Glomerular visceral epithelial cell (primary cell): ENCODE measurements around the gene USP14.
"Not testable (repeated sequence)": the region's sequence is repeated elsewhere in the genome, so short reads cannot be mapped to it uniquely, and the experiment has no call there.

Experiments
- DNase-seq: peaks from one replicate; pipeline ENCODE4 v3.0.0-alpha.2; 2016; ENCODE audit errors: extremely low spot score

USP14 gene

DNA sequence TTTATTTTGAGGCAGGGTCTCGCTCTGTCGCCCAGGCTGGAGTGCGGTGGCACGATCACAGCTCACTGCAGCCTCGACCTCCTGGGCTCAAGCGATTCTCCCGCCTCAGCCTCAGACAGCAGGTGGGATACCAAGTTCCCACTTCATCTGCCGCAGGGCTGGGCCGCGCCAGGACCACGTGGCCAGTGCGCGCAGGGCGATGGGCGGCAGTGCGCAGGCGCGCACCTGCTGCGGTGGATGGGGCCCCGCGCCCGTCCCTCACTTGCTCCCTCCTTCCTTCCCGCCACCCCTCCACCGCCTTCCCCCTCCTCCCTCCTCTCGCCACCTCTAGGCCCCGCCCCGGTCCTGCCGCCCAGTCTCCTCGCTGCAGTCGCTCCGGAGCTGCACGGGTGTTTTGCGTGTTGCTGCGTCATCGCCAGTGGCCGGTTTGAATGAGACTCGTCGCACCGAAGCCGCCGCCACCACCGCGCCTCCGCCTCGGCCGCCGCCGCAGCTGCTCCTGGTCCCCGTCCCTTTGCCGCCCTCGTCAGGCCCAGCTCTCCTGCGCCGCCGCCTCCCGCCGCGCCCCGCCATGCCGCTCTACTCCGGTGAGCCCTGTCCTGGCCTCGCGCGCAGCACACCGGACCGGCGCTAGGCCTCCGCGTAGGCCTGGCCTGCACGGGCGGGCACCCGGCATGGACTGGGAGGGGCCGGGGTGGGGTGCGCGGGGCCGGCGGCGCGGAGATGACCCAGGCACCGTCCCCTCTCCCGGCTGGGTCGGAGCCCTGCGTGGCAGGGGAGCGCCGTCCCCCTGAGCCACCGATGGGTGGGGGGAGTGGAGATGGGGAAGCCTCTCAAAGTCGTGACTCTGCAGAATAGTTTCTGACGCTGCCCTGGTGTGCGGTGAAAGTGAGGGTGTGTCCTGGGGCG lies at the start of gene USP14:
USP14 (plus strand) TSS at position 430 of the 909 bp plus-strand sequence; CDS start at position 572, 142 bp downstream.
- DNase-seq: peak; percentile 98

DNA sequence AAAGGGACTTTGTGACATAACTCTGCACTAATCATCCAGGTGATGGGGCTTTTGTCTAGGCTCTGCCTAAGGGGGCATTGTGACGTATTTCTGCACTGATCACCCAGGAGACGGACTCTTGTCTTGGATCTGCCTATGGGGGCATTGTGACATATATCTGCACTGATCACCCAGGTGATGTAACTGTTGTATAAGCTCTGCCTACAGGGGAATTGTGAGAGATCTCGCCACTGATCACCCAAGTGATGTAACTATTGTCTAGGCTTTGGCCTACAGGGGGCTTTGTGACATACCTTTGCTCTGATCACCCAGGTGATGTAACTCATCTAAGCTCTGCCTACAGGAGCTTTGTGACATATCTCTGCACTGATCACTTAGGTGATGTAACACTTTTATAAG lies 49.7 kb upstream of the USP14 start:
- DNase-seq: not testable (repeated sequence)

DNA sequence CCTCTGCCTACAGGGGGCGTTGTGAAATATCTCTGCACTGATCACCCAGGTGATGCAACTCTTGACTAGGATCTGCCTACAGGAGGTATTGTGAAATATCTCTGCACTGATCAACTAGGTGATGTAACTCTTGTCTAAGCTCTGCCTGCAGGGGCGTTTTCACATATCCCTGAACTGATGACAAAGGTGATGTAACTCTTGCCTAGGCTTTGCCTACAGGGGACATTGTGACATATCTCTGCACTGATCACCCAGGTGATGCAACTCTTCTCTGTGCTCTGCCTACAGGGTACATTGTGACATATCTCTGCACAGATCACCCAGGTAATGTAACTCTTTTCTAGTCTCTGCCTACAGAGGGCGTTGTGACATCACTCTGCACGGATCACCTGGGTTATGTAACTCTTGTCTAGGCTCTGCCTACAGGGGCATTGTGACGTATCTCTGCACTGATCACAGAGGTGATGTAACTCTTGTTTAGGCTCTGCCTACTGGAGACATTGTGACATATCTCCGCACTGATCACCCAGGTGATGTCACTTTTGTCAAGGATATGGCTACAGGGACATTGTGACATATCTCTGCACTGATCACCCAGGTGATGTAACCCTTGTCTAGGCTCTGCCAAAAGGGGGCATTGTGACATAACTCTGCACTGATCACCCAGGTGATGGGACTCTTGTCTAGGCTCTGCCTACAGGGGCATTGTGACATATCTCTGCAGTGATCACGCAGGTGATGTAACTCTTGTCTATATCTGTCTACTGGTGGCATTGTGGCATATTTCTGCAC lies 49.0 kb upstream of the USP14 start:
- DNase-seq: peak; percentile 59

DNA sequence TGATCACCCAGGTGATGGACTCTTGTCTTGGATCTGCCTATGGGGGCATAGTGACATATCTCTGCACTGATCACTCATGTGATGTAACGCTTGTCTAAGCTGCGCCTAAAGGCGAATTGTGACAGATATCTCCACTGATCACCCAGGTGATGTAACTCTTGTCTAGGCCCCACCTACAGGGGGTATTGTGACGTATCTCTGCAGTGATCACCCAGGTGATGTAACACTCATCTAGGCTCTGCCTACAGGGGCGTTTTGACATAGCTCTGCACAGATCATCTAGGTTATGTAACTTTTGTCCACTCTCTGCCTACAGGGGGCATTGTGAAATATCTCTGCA lies 48.5 kb upstream of the USP14 start:
- DNase-seq: not testable (repeated sequence)

DNA sequence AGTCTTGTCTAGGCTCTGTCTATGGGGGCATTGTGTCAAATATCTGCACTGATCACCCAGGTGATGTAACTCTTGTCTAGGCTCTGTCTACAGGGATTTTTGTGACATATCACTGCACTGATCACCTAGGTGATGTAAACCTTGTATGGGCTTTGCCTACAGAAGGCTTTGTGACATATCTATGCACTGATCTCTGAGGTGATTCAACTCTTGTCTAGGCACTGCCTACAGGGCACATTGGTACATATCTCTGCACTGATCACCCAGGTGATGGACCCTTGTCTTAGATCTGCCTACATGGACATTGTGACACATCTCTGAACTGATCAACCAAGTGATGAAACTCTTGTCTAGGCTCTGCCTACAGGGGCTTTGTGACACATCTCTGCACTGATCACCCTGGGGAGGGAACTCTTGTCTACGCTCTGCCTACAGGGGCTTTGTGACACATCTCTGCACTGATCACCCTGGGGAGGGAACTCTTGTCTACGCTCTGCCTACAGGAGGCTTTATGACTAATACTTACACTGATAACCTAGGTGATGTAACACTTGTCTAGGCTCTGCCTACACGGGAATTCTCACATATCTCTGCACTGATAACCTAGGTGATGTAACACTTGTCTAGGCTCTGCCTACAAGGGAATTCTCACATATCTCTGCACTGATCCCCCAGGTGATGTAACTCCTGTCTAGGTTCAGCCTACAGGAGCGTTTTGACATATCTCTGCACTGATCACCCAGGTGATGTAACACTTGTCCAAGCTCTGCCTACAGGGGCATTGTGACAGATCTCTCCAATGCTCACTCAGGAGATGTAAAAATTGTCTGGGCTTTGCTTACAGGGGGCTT lies 47.8 kb upstream of the USP14 start:
- DNase-seq: not testable (repeated sequence)

DNA sequence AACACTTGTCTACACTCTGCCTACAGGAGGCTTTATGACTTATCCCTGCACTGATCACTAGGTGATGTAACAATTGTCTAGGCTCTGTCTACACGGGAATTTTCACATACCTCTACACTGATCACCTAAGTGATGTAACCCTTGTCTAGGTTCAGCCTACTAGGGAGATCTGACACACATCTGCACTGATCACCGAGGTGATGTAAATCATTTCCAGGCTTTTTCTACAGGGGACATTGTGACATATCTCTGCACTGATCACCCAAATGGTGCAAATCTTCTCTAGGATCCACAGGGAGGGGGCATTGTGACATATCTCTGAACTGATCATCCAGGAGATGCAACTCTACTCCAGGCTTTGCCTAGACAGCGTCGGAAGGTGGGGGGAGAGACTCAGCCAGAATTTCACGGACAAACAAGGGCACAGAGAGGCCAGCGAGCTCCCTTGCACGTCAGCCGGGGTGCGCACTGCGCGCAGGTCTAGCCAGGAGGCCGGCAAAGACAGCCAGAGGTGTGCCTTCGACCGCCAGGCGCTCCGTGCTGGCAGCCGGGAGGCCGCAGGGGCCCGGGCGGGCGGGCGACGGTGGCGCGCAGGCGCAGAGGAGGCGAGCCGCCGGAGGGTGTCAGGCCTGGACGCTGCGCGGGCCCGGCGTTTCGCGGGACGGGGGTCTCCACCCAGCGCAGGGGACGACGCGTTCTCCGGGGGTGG lies 46.9 kb upstream of the USP14 start:
- DNase-seq: peak; percentile 81

DNA sequence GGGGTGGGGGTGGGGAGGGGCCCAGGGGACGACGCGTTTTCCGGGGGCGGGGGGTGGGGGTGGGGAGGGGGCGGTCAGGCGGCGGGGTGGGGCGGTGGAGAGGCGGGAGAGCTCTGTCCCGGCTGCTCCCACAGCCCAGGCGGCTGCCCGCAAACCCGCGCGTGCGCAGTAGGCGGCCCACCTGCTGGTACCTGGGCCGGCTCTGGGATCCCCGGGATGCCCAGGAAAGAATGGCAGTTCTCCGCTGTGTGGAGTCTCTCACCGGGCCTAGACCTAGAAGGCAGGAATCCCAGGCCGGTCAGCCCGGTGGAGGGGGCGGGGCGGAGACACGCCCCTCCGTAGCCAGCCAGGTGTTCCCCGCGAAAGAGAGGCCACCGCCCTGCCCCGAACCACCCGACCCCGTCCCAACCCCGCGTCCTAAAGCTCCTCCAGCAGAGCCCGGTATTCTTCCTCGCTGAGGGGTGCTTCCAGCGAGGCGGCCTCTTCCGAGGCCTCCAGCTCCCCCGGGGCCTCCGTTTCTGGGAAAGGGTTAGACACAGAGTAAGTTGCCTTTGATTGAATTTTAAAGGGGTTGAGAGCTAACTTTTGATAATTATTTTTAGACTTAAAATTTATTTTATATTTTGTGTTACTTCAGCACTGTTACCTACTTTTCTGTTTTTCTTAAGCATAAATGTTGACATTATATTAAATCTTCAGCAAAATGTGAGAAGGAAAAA lies 46.2 kb upstream of the USP14 start:
- DNase-seq: not testable (repeated sequence)

DNA sequence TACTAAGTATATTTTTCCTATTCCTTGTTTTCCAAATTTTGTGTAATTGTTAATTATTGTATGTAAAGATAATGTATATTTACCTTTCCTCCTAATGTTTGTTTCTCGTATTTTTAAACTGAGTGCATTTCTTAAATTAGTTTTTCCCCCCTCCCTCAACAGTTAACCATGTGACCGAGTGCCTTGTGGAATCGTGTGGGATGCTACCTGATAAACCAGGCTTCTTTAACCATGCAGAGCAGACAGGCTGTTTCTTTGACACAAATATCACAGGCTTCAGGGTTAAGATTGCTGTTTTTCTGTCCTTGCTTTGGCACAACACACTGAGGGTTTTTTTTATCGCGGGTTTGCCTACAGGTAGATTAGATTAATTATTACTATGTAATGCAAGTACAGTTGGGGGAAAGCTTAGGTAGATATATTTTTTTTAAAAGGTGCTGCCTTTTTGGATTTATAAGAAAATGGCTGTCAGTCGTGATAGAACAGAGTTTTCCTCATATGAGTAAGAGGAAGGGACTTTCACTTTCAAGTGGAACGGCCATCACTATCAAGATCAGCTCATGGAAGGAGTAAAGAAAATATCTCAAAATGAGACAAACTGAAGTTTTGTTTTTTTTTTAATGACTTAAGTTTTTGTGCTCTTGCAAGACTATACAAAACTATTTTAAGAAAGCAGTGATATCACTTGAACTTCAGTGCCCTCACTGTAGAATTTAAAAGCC lies 37.7 kb upstream of the USP14 start:
- not testable (repeated sequence) for DNase-seq

DNA sequence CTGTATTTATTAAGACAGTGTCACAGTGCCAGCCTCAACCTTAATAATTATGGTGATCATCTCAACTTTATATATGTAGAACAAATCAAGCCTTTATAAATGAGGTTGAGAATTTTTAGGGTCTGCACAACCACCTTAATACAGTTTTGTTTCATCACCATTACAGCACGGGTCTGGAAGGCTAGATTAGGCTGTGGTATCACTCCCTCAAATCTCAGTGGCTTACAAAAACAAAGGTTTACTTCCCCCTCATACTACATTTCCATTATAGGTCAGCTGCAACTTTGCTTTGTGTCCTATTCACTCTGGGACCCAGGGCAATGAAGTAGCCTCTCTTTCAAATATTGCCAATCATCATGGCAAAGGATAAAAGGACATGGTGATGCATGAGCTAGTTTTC lies 23.3 kb upstream of the USP14 start:
- no peak for DNase-seq

DNA sequence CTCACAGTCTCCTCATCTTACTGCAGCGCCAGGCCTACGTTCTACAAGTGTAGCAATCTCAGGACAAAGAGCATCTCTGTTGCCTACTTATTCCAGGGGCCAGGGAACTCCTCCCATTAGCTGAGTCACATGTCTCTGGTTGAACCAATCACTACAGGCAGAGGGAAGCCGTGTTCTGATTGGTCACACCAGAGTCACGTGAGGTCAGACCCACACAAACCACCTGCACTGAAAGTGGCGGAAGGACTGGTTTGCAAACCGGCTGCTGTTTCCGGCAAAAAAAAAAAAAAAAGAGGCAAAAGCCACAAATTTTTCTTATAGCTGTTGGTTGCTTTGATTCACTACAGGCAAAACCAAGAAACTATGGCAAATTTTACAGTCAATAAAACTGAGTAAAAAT lies 21.9 kb upstream of the USP14 start:
- no peak for DNase-seq

DNA sequence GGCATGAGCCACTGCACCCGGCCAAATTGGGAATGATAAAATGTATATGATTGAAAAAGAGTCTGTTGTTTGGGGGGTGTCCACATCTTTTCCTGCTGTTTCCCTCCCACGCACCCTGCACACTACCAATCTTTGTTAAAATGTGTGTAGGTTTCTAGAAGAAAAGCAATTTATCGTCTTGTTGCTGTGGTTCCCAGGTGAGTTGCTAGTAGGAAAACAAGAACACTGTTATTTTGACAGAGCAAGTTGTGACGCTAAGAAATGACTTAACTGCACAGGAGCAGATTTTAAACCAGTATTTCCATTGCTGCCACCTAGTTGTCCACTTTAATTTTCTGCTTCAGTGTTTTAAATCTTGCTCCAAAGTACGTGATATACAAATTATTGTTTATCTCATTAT lies 21.0 kb upstream of the USP14 start:
- no peak for DNase-seq

DNA sequence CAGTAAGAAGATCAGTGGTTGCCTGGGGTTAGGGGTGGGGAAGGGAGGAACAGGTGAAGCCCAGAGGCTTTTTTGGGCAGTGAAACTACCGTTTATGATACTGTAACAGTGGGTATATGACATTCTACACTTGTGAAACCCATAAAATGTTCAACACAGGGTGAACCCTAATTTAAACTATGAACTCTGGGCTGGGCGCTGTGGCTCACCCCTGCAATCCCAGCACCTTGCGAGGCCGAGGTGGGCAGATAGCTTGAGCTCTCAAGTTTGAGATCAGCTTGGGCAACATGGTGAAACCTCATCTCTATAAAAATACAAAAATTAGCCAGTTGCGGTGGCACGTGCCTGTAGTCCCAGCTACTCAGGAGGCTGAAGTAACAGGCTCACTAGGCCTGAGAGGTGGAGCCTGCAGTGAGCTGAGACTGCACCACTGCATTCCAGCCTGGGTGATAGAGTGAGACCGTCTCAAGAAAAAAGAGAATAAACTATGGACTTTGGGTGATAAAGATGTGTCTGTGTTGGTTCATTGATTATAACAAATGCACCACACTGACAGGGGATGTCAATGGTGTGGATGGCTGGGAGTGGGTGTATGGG lies 17.6 kb upstream of the USP14 start:
- DNase-seq: no peak

DNA sequence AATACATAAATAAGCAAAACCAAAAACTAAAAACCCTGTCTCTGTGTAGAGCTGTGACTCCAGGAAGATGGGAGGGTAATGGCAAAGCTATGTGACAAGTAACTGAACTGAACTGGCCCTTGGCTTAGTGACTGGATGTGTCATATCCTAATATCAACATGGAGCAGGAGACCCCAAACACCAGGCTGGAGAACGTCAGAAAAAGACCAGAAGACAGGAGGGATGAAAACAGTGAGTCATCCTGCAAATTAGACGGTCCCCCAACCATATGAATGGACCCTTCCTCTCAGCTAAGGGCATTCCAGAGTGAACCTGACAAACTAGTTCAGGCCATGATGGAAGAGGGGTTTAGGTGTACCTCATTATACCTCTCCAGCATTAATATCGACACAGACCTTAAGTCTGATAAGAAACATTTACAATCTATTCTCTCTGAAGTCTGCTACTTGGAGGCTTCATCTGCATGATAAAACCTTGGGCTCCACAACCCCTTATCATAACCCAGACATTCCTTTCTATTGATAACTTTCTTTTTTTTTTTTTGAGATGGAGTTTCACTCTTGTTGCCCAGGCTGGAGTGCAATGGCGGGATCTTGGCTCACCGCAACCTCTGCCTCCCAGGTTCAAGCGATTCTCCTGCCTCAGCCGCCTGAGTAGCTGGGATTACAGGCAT lies 15.6 kb upstream of the USP14 start:
- not testable (repeated sequence) for DNase-seq

DNA sequence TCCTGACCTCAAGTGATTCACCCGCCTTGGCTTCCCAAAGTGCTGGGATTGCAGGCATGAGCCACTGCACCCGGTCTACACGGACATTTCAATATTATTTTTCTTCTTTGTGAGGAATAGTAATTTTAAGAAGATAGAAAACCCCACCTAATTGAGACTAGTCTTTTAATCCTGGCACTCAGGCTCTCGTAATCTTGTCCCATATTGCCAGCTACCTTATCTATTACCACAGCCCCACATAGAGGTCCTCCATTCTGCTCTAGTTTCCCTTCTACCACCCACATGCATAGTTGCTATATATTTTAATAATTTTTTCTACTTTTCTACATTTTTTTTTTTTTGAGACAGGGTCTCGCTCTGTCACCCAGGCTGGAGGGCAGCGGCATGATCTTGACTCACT lies 9.5 kb upstream of the USP14 start:
- DNase-seq: no peak

DNA sequence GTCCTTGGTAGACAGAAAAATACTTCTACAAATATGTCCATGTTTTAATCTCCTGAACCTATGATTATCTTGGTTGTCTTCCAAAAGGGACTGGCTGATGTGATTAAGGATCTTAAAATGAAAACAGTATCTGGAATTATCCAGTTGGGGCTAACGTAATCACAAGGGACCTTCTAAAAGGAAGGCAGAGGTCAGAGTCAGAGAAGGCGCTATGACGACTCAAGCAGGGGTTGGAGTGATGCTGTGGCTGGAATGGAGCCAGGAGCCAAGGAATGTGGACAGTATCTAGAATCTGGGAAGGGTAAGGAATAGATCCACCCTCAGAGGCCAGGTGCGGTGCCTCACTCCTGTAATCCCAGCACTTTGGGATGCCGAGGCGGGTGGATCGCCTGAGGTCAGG lies 4.2 kb upstream of the USP14 start:
- DNase-seq: no peak

DNA sequence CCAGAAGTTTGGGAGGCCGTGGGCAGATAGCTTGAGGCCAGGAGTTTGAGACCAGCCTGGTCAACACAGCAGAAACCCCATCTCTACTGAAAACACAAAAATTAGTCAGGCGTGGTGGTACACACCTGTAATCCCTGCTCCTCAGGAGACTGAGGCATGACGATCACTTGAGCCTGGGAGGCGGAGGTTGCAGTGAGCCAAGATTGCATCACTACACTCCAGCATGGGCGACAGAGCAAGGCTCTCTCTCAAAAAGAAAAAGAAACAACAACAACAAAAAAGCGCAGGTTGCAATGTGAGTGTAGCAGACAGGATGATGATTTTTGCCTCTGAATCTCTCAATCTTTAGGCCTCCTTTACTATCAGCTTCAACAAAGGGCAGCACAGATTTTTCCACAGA lies 2.7 kb upstream of the USP14 start:
- no peak for DNase-seq

DNA sequence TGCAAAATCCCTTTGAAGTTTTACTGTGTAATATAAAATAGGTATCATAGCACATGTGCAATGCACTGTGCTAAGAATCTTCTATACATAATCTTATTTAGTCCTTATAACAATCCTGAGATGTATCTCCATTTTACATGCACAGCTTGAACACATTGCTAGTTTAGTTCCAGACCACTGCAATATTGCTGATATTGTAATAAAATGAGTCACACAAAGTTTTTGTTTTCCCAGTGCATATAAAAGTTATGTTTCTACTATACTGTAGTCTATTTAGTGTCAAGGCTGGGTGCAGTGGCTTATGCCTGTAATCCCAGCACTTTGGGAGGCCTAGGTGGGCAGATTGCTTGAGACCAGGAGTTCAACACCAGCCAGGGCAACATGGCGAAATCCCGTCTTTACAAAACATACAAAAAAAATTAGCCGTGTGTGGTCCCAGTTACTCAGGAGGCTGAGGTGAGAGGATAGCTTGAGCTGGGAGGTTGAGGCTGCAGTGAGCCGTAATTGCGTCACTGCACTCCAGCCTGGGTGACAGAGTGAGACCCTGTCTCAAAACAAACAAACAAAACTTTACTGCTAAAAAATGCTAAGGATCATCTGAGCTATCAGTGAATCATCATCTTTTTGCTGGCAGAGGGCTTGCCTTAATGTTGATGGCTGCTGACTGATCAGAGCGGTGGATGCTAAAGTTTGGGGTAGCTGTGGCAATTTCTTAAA lies 1.7 kb upstream of the USP14 start:
- DNase-seq: no peak

DNA sequence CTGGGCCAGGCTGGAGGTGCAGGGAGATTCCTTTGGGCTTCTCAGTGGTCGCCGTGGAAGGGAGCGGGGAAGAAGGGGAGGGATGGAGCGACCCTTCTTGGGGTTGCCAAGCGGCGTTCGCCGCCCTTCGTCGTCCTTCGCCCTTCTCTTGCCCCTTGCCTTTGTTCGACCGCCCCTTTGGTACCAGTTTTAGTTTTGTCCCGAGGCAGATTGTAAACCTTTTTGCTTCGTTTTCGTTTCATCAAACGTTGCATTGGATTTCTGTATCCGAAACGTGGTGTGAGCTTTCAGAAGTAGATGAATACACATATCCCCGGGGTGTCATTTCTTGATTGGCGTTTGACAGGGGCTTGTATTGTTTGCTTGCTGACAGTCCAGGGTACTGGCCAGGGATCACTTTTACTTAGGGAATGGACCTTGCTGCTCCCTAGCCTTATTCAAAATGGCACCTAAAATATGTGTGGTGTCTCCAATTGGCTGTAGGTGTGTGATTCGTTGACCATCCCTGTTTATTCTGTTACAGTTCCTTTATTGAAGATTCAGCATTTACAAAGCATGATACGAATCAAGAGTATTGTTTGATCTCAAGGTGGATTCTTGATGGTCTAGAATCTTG lies 788 bp downstream of the USP14 start:
- peak; percentile 25 for DNase-seq
